Suppressor macrophage (primary cell): Measurements from ENCODE around the gene PHPT1.
A peak's percentile ranks its signal among the peaks of the same experiment; 100 is the strongest.

Source experiments
- DNase-seq, 4 experiments: peaks; one replicate each; pipeline ENCODE4 v3.0.0-alpha.2; 2020 to 2022

The PHPT1 gene

DNA sequence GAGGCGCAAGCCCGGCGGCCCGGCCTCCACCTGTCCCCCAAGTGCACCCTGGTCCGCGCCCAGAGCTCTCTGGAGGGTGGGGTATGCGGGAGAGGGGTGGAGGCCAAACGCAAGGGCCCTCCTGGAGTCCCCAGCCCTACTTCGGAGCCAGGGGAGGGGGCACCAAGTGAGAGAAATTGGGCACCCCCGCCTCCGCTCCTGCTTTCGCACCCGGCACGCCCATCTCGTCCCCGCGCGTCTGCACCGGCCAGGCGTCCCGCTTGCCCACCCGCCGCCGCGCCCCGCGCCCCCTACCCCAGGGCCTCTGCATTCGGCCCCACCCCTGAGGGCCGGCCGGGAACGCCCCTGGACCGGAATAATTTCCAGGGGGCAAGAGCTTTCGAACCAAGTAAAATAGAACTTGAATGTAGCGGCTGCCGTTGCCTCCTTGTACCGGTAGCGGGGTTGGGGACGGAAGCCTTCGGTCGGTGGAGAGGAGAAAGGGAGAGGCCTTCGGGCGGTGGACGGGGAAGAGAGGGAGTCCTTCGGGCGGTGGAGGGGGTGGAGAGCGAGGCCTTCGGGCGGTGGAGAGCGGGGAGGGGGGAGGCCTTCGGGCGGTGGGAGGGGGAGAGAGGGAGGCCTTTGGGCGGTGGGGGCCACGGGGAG is 694 bp upstream of the PHPT1 start:
- DNase-seq = peak; percentile 14 to 54 (median 34)

DNA sequence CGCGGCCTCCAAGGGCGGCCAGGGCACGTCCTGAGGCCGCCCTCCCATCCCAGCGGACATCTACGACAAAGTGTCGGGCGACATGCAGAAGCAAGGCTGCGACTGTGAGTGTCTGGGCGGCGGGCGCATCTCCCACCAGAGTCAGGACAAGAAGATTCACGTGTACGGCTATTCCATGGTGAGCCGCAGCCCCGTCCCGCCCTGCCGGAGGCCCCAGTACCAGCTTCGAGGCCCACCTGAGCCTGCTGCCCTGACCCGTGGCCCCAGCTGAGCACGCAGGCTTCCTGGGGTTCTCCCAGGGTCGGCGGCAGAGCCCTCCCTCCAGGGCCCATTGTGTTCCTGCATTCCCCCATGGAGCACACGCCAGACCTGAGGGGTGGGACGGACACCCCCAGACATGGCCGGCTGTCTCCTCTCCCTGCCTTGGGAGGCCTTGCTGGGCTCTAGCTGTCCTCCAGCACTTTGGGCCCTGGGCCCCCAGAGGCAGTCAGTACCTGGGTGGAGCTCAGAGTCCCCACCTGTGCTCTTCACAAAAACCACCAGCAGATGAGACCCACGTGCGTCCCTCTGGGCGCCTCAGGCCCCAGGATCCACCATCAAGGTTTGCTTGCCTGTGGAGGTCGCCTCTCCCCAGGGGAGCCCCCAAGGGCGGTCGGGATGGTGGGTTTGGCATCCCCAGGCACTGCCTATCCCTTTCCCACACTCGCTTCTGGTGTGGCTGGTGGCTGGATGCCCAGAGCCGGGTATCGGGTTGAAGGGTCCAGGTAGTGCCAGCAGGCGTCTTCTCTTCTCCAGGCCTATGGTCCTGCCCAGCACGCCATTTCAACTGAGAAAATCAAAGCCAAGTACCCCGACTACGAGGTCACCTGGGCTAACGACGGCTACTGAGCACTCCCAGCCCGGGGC is 1.0 kb downstream of the PHPT1 start:
- DNase-seq = no peak

DNA sequence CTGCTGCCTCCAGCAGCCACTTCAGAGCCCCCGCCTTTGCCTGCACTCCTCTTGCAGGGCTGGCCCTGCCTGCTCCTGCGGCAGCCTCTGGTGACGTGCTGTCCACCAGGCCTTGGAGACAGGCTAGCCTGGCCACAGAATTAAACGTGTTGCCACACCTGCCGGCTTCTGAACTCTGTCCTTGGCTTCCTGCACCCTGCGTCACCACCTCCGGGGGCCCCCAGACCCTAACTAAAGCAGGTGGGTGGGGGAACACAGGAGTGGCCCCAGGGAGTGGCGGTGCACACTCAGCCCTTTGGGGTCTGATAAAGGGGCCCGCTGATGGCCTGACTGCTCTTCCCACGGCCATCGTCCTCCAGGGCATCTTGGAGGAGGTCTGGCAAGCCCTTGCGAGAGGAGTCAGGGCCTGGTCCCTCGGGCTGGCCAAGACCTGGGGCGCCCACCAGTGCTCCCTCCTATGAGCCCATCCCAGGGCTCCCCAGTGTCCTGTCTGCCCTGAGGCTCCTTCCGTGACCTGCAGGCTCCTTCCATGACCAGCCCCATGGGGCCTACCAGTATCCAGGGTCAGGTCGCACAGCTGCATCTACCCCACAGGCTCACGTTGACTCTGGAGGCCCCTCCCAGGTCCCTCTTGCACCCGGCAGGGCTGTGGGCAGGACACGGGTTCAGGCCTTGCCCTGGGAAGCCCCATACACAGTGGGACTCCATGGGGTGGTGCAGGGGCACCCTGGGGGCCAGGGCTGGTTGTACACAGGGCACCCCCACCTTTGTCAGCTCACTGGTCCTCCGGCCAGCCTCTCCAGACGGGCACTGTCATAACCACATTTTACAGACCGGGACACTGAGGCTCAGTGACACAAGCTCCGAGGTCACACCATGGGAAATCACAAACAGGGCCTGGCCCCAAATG is 1.9 kb downstream of the PHPT1 start:
- peak in 1 of 4 experiments; percentile 1 for DNase-seq

DNA sequence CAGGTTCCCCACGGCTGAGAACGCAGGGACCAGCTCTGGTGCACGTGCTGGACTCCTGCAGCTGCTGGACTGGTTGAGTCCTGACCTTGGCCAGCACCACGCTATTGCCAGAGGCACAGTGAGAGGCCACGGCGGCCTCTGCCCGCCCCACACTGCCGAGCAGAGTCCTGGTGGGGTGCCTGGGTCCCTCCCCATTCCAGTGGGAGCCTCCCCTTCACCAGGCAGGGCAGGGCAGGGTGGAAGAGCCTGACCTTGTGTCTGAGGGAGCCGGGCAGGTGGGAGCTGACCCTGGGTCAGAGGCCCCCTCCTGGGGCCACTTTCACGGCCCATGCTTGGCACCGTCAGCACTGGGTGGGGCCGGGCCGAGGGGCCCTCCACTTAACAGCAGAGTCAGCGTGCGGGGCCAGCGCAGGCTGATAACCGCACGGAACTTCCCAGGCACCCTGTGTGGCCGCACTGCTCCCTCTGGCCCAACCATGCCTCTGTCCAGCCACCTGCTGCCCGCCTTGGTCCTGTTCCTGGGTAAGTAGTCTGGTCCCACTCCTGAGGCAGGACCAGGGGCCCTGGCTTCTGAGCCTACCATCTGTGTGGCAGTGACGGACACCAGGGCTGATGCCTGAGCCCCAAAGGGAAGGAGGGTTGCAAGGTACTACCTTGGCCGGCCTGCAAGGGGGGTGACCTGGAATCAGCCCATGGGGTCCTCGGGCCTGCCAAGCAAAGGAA is 2.9 kb downstream of the PHPT1 start, which contains the start of gene MAMDC4:
MAMDC4 (plus strand) TSS at position 406 of the 723 bp plus-strand sequence; CDS start at position 477, 71 bp downstream.
- no peak for DNase-seq

DNA sequence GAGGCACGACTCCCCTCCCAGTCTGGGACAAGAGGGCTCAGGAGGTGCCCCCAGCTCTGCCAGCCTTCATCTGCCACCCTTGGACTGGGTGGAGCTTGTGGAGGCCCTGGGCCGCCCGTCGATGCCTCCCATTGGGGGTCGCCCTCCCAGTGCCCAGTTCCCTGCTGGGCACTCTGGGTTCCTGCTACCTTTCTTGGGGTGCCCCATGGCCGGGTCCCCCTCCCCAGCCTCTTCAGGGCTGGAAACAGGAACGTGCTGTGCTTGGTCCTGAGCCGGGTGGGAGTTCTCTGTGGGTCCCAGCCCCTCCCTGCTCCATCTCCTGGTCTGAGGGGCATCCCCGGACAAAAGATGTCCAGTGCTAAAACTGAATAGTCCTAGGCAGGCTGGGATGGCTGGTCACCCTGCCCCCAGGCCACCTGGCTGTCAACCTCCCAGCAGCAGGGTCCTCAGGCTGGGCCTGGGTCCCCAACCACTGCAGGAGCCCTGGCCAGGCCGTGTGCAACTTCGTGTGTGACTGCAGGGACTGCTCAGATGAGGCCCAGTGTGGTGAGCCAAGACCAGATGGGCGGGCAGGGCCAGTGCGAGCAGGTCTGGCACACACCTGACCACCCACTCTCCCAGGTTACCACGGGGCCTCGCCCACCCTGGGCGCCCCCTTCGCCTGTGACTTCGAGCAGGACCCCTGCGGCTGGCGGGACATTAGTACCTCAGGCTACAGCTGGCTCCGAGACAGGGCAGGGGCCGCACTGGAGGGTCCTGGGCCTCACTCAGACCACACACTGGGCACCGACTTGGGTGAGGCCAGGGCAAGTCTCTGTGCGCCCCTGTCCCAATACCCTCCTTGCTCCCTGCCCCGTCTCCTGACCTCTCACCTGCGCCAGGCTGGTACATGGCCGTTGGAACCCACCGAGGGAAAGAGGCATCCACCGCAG is 3.7 kb downstream of the PHPT1 start:
- DNase-seq = peak in 1 of 4 experiments; percentile 1

DNA sequence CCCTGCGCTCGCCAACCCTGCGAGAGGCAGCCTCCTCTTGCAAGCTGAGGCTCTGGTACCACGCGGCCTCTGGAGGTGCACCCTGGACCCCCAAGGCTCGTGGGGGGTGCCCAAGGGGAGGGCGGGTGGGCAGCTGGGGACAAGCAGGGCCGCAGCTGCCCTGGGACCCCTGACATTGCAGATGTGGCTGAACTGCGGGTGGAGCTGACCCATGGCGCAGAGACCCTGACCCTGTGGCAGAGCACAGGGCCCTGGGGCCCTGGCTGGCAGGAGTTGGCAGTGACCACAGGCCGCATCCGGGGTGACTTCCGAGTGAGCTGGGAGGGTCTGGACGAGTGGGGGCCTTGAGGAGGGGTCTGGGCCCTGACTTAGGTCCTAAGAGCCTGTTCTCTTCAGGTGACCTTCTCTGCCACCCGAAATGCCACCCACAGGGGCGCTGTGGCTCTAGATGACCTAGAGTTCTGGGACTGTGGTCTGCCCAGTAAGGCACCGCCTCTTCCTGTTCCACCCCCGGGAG is 4.4 kb downstream of the PHPT1 start:
- peak in 1 of 4 experiments; percentile 2 for DNase-seq

DNA sequence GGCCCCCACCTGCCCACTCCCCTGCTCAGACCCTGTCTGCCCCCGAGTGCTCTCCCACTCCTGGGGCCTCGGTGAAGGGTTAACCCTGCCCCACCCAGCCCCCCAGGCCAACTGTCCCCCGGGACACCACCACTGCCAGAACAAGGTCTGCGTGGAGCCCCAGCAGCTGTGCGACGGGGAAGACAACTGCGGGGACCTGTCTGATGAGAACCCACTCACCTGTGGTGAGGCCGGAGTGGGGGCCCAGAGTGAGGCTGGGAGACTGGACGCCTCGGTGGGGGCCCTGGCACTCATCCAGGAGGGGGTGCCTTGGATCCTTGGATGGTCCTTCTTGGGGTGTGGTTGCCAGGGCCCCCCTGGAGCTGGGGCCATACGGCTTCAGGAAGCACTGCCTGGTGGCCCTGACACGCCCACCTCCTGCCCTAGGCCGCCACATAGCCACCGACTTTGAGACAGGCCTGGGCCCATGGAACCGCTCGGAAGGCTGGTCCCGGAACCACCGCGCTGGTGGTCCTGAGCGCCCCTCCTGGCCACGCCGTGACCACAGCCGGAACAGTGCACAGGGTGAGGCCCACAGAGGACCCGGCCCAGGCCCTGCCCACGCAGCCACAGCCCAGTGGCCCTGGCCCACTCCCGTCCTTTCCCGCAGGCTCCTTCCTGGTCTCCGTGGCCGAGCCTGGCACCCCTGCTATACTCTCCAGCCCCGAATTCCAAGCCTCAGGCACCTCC is 5.1 kb downstream of the PHPT1 start:
- DNase-seq = peak in 1 of 4 experiments; percentile 1

DNA sequence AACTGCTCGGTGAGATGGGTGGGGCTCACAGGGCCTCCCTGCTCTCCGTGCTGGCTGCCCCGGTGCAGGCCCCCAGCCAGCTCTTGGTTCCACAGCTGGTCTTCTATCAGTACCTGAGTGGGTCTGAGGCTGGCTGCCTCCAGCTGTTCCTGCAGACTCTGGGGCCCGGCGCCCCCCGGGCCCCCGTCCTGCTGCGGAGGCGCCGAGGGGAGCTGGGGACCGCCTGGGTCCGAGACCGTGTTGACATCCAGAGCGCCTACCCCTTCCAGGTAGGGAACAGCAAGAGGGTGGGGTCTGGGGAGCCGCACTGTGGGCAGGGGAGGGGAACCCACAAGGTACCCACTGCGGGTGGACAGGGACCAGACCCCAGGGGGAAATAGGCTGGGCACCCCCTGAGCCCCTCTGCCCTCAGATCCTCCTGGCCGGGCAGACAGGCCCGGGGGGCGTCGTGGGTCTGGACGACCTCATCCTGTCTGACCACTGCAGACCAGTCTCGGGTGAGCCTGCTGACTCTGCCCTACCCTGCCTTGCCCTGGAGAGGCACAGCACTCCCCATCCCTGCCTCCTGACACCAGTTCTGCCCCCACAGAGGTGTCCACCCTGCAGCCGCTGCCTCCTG is 5.7 kb downstream of the PHPT1 start:
- DNase-seq = peak in 1 of 4 experiments; percentile 0

DNA sequence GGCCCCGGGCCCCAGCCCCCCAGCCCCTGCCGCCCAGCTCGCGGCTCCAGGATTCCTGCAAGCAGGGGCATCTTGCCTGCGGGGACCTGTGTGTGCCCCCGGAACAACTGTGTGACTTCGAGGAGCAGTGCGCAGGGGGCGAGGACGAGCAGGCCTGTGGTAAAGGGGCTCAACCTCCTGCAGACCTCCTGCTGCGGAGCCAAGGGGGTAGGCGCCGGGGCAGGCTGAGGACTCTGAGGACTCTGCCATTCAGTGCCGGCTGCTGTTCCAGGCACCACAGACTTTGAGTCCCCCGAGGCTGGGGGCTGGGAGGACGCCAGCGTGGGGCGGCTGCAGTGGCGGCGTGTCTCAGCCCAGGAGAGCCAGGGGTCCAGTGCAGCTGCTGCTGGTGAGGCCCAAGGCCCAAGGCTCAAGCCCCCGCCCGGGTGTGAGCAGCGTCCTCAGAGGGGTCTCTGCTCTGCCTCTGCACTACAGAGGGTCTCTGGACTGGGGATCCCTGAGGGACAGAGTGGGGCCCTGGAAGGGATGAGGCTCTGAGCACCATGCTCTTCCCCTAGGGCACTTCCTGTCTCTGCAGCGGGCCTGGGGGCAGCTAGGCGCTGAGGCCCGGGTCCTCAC is 6.4 kb downstream of the PHPT1 start:
- no peak for DNase-seq

DNA sequence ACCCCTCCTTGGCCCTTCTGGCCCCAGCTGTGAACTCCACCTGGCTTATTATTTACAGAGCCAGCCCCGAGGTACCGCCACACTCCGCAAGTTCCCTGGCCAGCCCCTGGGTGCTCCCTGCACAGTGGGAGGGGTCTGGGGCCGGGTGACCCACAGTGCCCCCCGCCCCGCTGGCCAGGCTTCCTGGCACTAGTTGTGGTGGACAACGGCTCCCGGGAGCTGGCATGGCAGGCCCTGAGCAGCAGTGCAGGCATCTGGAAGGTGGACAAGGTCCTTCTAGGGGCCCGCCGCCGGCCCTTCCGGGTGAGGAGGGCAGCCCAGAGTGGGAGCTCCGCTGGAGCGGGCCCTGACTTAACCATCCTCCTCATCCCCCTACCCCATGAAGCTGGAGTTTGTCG is 6.9 kb downstream of the PHPT1 start:
- no peak for DNase-seq

DNA sequence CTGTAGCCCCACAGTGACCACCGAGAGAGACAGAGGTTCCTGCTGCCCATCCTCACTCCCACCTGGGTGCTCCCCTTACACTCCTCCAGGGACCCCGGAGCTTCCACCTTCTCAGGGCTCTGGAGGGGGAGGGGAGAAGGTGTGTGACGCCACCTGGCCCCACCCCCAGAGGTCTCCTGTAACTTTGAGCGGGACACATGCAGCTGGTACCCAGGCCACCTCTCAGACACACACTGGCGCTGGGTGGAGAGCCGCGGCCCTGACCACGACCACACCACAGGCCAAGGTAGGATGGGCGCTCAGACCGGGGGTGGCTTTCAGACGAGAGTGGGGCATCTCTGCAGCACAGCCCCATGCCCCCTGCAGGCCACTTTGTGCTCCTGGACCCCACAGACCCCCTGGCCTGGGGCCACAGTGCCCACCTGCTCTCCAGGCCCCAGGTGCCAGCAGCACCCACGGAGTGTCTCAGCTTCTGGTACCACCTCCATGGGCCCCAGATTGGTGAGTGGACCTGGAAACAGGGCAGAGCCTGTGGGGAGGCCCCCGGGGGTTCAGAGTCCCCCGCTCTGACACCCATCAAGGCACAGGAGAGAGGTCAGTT is 7.4 kb downstream of the PHPT1 start:
- no peak for DNase-seq

DNA sequence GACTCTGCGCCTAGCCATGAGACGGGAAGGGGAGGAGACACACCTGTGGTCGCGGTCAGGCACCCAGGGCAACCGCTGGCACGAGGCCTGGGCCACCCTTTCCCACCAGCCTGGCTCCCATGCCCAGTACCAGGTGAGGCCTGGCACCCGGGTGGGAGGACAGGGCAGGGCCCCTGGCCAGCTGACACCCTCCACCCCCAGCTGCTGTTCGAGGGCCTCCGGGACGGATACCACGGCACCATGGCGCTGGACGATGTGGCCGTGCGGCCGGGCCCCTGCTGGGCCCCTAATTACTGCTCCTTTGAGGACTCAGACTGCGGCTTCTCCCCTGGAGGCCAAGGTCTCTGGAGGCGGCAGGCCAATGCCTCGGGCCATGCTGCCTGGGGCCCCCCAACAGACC is 8.0 kb downstream of the PHPT1 start:
- no peak for DNase-seq

DNA sequence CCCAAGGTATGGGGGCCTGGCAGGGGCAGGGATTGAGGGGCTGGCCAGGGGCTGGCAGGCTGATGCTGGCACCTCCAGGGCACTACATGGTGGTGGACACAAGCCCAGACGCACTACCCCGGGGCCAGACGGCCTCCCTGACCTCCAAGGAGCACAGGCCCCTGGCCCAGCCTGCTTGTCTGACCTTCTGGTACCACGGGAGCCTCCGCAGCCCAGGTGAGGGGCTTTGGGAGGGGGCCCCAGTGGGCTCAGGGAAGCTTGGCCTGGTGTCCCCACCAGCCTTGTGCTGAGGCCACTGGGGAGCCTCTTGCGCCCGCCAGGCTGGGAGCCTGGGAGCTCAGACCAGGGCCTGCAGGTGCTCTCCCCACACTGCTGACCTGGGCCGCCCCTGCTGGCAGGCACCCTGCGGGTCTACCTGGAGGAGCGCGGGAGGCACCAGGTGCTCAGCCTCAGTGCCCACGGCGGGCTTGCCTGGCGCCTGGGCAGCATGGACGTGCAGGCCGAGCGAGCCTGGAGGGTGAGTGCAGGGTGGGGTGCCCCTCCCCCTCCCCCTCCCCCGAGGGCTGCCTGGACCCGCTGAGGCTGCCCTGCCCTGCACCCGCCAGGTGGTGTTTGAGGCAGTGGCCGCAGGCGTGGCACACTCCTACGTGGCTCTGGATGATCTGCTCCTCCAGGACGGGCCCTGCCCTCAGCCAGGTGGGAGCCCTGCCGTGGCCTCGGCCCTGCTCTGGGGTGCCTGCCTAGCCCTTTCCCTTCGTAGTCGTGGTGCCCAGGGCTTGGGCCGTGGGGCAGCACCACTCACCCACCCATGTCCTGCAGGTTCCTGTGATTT is 8.6 kb downstream of the PHPT1 start:
- DNase-seq = no peak

DNA sequence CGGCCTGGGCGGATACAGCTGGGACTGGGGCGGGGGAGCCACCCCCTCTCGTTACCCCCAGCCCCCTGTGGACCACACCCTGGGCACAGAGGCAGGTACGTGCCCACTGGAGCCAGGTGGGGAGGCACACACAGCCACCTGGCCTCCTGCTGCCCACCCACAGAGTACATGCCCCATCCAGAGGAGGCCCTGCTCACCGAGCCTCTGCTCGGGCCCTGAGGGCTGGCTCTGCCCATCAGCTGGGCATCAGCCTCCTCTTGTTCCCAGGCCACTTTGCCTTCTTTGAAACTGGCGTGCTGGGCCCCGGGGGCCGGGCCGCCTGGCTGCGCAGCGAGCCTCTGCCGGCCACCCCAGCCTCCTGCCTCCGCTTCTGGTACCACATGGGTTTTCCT is 9.2 kb downstream of the PHPT1 start:
- DNase-seq = no peak

DNA sequence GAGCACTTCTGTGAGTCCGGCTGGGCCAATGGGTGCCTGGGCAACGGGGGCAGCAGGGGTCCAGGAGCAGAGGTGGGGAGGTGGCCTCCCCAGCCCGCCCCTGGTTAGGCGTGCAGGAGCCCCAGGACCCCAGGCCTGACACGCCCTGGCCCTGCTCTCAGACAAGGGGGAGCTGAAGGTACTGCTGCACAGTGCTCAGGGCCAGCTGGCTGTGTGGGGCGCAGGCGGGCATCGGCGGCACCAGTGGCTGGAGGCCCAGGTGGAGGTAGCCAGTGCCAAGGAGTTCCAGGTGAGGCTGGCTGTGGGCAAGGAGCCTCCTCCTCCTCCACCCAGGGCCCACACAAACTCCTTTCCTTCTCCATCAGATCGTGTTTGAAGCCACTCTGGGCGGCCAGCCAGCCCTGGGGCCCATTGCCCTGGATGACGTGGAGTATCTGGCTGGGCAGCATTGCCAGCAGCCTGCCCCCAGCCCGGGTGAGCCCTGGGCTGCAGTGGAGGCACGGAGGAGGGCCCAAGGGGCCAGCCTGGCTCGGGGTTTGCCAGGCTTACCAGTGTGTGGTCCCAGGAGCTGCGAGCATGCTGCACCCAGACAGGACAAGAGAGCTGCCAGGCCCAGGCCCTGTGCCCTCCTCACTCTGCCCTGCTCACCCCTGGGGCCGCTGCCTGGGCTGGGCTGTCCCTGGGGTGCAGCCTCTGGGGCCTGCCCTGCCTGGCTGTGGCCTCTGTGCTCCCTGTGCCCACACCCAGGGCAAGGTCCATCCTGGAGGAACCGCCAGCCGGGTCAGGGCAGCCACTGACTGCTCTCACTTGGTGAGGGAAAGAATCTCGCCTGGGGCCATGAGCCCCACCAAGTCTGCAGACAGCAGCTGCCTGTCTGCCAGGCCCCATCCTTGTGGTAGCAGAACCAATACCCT is 9.9 kb downstream of the PHPT1 start:
- DNase-seq = no peak

DNA sequence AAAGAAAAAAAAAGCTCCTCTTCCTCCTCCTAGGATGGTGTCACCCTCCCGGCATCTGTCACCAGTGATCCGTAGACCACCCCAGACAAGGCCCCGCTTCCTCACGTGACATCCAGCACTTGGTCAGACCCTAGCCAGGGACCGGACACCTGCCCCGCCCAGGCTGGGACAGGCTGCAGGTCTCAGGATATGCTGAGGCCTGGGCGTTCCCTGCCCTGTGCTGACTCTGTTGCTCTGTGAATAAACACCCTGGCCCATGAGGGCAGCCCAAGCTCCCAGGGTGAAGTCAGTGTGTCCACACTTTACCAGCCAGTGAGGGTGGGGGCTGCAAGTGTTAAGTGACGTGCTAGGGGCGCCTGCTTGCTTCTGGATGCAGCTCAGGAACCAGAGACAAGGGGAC is 11.3 kb downstream of the PHPT1 start:
- peak in 1 of 4 experiments; percentile 1 for DNase-seq
